PC-9 (cell line): ENCODE measurements around the gene VPS13D. TPM values are rescaled to one million over a fixed set of nuclear protein-coding genes. Genes with fewer than 3 reads are reported as not detected.

Source experiments
- BruUV-seq: library from RNA; stranded (reverse); fragments of 400-500 nt; replicated peaks from 2 replicates; lab custom pipeline; 2021; lab: Mats Ljungman, UMichigan
- CTCF ChIA-PET: fragments of 300-600 bp; sonication (Branson Sonifier 250); formaldehyde crosslinking; loops from one replicate; lab custom pipeline; 2022; ENCODE audit warnings: antibody characterized with exemption; lab: Charles Lee
- POLR2A ChIA-PET: fragments of 300-600 bp; sonication (Branson Sonifier 250); formaldehyde crosslinking; loops from one replicate; lab custom pipeline; 2022; ENCODE audit warnings: antibody characterized with exemption; ENCODE audit not compliant: unreplicated experiment; lab: Charles Lee
- DNase-seq, 2 experiments: peaks; one replicate each; pipeline versions ENCODE4 v3.0.0 to v3.0.0-alpha.2; 2015 to 2022; ENCODE audit warnings: mixed read lengths in 1 of 2
- H2AFZ ChIP-seq: fragments of 200-600 bp; sonication (generic); 2 replicates; pipeline ENCODE4 v1.8.1; 2017; ENCODE audit warnings: antibody characterized with exemption
- H3F3A ChIP-seq: fragments of 200-600 bp; sonication (generic); 2 replicates; pipeline ENCODE4 v1.8.1; 2017; ENCODE audit warnings: antibody characterized with exemption, mild to moderate bottlenecking, low read depth; ENCODE audit not compliant: insufficient read depth
- H3K27ac ChIP-seq: fragments of 200-600 bp; sonication (generic); 2 replicates; pipeline ENCODE4 v1.6.1; 2016; ENCODE audit warnings: mixed run types
- H3K27me3 ChIP-seq: fragments of 200-600 bp; sonication (generic); 2 replicates; pipeline ENCODE4 v1.6.1; 2016; ENCODE audit warnings: low read depth, mixed run types; ENCODE audit not compliant: insufficient read depth
- H3K36me3 ChIP-seq: fragments of 200-600 bp; sonication (generic); 2 replicates; pipeline ENCODE4 v1.6.1; 2016; ENCODE audit warnings: low read depth, mixed run types
- H3K4me1 ChIP-seq: fragments of 200-600 bp; sonication (generic); replicated peaks from 2 replicates; pipeline ENCODE4 v1.6.1; 2016; ENCODE audit warnings: mixed run types; ENCODE audit not compliant: insufficient read depth
- H3K4me2 ChIP-seq: fragments of 200-600 bp; sonication (generic); 2 replicates; pipeline ENCODE4 v1.6.1; 2017; ENCODE audit warnings: mixed run types
- H3K4me3 ChIP-seq: fragments of 200-600 bp; sonication (generic); 2 replicates; pipeline ENCODE4 v1.6.1; 2016; ENCODE audit warnings: mixed run types
- H3K79me2 ChIP-seq: fragments of 200-600 bp; sonication (generic); 2 replicates; pipeline ENCODE4 v1.6.1; 2017; ENCODE audit warnings: low read depth, mixed run types
- H3K9me2 ChIP-seq: fragments of 200-600 bp; sonication (generic); 2 replicates; pipeline ENCODE4 v1.8.1; 2017; ENCODE audit warnings: mild to moderate bottlenecking; ENCODE audit not compliant: insufficient read depth
- H3K9me3 ChIP-seq: fragments of 200-600 bp; sonication (generic); 2 replicates; pipeline ENCODE4 v1.8.1; 2016; ENCODE audit warnings: low read depth; ENCODE audit not compliant: insufficient read depth
- H4K20me1 ChIP-seq: fragments of 200-600 bp; sonication (generic); 2 replicates; pipeline ENCODE4 v1.8.1; 2017; ENCODE audit not compliant: insufficient read depth
- EZH2 ChIP-seq: fragments of 200-600 bp; sonication (generic); IDR thresholded peaks from 2 replicates; pipeline ENCODE4 v1.8.0; 2017; ENCODE audit warnings: antibody characterized with exemption, low read depth
- intact Hi-C: fragments of 100-400 bp; cut with micrococcal nuclease; formaldehyde crosslinking; loops from one replicate; pipeline ENCODE4 v1.10.0; 2022; ENCODE audit not compliant: unreplicated experiment
- total RNA-seq: library from RNA; stranded (reverse); gene quantifications from 2 replicates; pipeline ENCODE4 v1.2.3, GENCODE V29; 2021
- TF ChIP-seq, protein P1 (sequence below): fragments of 200-600 bp; sonication (generic); conservative IDR thresholded peaks from 2 replicates; pipeline ENCODE4 v1.6.1; 2017; ENCODE audit warnings: mixed run types, antibody characterized with exemption, mild to moderate bottlenecking, moderate library complexity

Gene VPS13D
- total RNA-seq, 1 experiment from 2014 or later = 36.2 TPM

DNA sequence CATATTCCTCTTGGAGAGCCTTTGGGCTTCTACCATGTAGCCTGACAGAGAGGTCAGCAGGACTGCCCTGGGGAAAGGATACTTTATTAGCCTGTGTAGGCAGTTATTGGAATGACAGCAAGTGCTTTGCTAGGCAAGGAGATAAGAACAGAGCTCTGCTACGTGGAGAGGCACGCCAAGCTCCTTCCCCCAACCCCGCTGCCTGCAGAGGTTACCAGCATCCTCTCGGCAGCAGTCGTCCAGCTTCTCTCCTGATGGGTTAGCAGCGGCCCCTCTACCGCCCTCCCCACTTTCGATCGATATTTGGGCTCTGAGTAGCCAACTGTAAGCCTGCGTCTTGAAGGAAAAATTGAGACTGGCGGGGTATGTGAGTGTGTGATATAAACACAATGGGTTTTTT lies 265.9 kb downstream of the VPS13D start:
- Histone ChIP-seq H3K9me2 (no peaks in the 10 kb centered on the region), H3K27me3 (no peaks in the 10 kb centered on the region), H3K4me1 (no peaks in the 10 kb centered on the region), H3K9me3 (no peaks in the 10 kb centered on the region), H2AFZ (no peak overlapping the region), H3K4me3 (no peak overlapping the region), H3K36me3 (no peaks in the 10 kb centered on the region), H3F3A (no peaks in the 10 kb centered on the region), H3K4me2 (no peak overlapping the region), H3K79me2 (no peaks in the 10 kb centered on the region), H4K20me1 (no peaks in the 10 kb centered on the region), H3K27ac (no peak overlapping the region)
- intact Hi-C loops = no loop called here
- ChIA-PET POLR2A (interaction anchor here (0.6 kb wide), 1 partner anchor 62 kb away, joined by 3 read pairs; no protein-coding TSS in a partner anchor), CTCF (no interaction called here)
- DNase-seq = no peak
- BruUV-seq = no TSS peak
- no peak for TF ChIP-seq EZH2
- TF ChIP-seq, protein P1, sequence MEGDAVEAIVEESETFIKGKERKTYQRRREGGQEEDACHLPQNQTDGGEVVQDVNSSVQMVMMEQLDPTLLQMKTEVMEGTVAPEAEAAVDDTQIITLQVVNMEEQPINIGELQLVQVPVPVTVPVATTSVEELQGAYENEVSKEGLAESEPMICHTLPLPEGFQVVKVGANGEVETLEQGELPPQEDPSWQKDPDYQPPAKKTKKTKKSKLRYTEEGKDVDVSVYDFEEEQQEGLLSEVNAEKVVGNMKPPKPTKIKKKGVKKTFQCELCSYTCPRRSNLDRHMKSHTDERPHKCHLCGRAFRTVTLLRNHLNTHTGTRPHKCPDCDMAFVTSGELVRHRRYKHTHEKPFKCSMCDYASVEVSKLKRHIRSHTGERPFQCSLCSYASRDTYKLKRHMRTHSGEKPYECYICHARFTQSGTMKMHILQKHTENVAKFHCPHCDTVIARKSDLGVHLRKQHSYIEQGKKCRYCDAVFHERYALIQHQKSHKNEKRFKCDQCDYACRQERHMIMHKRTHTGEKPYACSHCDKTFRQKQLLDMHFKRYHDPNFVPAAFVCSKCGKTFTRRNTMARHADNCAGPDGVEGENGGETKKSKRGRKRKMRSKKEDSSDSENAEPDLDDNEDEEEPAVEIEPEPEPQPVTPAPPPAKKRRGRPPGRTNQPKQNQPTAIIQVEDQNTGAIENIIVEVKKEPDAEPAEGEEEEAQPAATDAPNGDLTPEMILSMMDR = no peak

DNA sequence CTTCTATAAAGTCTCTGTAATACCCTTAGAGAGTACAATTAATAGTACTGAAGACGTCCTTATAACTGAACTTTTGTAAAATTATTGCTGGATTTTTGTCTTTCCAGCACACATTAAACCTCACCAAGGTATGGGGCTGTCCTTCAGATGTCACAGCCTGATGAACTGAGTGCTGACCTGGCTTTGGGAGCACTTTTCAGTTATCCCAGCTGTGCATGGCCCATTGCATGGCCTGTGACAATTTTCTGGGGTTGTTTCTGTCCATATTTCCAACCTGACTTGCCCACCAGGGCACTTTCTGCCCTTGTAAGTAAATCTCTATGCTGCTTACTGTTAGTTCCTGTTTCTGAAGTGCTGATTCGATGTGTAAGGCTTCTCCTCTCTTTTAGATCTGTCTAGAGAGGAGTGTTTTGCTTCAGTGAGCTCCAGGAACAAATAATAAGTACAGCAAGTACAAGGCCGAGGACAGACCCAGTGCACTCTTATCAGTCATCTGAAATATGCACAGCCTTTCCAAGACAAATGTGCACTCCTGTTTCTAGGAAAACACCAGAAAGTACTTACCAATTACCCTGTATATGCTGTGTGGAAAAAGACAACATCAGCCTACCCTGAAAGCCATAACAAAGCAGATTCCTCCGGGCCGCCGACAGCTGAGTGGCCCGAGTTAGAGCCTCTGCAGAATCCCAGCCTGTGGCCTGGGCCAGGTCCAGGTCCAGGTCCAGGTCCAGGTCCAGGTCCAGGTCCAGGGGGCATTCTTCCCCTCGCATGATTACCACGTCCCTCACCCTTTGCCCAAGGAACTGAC lies 266.5 kb downstream of the VPS13D start:
- no peaks in the 10 kb centered on the region for H3K4me1 ChIP-seq
- no peak overlapping the region for H3K4me3 ChIP-seq
- no peak for TF ChIP-seq EZH2
- TF ChIP-seq, protein P1 = no peak
- no peak overlapping the region for H3K4me2 ChIP-seq
- no peak overlapping the region for H2AFZ ChIP-seq
- POLR2A ChIA-PET = no interaction called here
- DNase-seq = no peak
- H3F3A ChIP-seq = no peaks in the 10 kb centered on the region
- H3K9me2 ChIP-seq = no peaks in the 10 kb centered on the region
- no peaks in the 10 kb centered on the region for H3K36me3 ChIP-seq
- no peak overlapping the region for H3K27ac ChIP-seq
- H3K9me3 ChIP-seq = no peaks in the 10 kb centered on the region
- CTCF ChIA-PET = no interaction called here
- BruUV-seq = no TSS peak
- no peaks in the 10 kb centered on the region for H4K20me1 ChIP-seq
- intact Hi-C loops = no loop called here
- H3K79me2 ChIP-seq = no peaks in the 10 kb centered on the region
- H3K27me3 ChIP-seq = no peaks in the 10 kb centered on the region

DNA sequence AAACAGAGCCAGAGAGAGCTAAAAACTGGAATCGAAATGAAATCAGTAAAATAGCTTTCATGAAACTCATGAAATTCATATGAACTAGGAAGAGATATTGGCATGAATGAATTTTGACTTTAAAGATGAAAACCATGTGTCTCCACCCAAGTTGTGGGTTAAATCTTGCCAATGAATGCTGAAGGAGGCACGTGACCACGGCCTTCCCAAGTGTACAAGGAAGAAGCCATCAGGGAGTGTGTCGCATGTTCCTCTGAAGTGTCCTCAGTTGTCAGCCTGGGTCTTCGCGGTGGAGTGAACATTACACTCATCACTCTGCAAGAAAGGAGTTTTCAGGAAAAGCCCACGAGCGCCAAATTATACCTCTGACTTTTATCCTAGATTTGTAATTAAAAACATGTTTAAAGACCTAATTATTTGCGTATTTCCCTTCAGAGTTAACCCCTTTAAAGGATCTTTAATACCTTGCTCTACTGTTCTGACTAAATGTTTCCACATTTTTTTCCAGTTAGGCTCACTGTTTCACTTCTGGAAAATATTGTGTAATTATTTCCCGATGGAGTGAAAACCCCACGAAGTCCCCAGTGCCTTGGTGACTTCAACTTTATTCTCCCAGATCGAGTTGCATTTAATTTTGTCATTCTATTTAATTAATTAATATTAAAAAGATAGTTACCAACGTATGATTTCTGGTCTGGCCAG lies 269.9 kb downstream of the VPS13D start:
- POLR2A ChIA-PET = no interaction called here
- no peaks in the 10 kb centered on the region for H3K36me3 ChIP-seq
- H3K9me3 ChIP-seq = no peaks in the 10 kb centered on the region
- H3K4me1 ChIP-seq = no peaks in the 10 kb centered on the region
- intact Hi-C loops = no loop called here
- H3K4me2 ChIP-seq = no peak overlapping the region
- H3K27ac ChIP-seq = no peak overlapping the region
- H3K27me3 ChIP-seq = no peaks in the 10 kb centered on the region
- H3K9me2 ChIP-seq = no peaks in the 10 kb centered on the region
- CTCF ChIA-PET = no interaction called here
- no peaks in the 10 kb centered on the region for H3K79me2 ChIP-seq
- H2AFZ ChIP-seq = no peak overlapping the region
- H3F3A ChIP-seq = no peaks in the 10 kb centered on the region
- BruUV-seq = no TSS peak
- no peaks in the 10 kb centered on the region for H4K20me1 ChIP-seq
- TF ChIP-seq, protein P1 = no peak
- TF ChIP-seq EZH2 = no peak
- H3K4me3 ChIP-seq = no peak overlapping the region
- no peak for DNase-seq
